ENCODE results near the gene HAAO. TPM values are rescaled to one million over a fixed set of nuclear protein-coding genes. Genes with fewer than 3 reads are reported as not detected.

Gene HAAO
- total and polyA plus RNA-seq, 4 experiments from 2014 or later: 0.21 to 0.44 TPM; not detected in 2

DNA sequence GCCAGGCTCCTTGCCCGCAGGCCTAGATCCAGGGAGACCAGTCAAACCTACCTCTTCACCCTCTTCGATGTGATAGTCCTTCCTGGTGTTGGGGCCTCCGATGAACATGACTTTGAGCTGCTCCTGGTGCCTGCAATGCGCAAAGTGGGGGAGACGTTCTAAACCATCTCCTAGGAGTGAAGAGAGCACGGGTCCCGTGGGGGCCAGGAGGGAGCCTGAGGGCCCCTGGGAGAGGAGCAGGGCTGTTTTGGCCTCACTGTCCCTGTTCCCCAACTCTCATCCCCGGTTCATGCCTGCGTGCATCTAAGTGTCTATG is 3.9 kb downstream of the HAAO start:
- no peak for DNase-seq
- peaks cover 0 to 3% (median 0%) of the 10 kb centered on the region in 8 donors for H3K9me3 Mint-ChIP-seq
- Histone ChIP-seq H3K9me3 (ENCODE audit: control insufficient read depth in 1 of 2, low read length in 2 of 2) (no peaks in the 10 kb centered on the region), H3K4me1 (ENCODE audit: insufficient read depth, low read length) (peaks cover 8% of the 10 kb centered on the region), H3K4me3 (ENCODE audit: low read length in 2 of 2) (no peak overlapping the region), H3K27me3 (ENCODE audit: insufficient read depth, low read length) (peaks cover 22% of the 10 kb centered on the region), H3K36me3 (ENCODE audit: insufficient read depth, low read length) (no peaks in the 10 kb centered on the region), H3K27ac (ENCODE audit: low read depth, low read length) (no peak overlapping the region)
- no peak overlapping the region for H3K4me3 Mint-ChIP-seq
- intact Hi-C loops (cut with micrococcal nuclease): no loop called here
- H3K27me3 Mint-ChIP-seq: peaks cover 33 to 40% of the 10 kb centered on the region in 2 donors
- H3K27ac Mint-ChIP-seq: no peak overlapping the region
- H3K36me3 Mint-ChIP-seq: peaks cover 0 to 5% of the 10 kb centered on the region in 2 donors
- POLR2A ChIA-PET (ENCODE audit: partially characterized antibody): no interaction called here
- CTCF ChIA-PET (ENCODE audit: partially characterized antibody): no interaction called here
- H3K4me1 Mint-ChIP-seq: peaks cover 7 to 18% (median 14%) of the 10 kb centered on the region in 4 donors

DNA sequence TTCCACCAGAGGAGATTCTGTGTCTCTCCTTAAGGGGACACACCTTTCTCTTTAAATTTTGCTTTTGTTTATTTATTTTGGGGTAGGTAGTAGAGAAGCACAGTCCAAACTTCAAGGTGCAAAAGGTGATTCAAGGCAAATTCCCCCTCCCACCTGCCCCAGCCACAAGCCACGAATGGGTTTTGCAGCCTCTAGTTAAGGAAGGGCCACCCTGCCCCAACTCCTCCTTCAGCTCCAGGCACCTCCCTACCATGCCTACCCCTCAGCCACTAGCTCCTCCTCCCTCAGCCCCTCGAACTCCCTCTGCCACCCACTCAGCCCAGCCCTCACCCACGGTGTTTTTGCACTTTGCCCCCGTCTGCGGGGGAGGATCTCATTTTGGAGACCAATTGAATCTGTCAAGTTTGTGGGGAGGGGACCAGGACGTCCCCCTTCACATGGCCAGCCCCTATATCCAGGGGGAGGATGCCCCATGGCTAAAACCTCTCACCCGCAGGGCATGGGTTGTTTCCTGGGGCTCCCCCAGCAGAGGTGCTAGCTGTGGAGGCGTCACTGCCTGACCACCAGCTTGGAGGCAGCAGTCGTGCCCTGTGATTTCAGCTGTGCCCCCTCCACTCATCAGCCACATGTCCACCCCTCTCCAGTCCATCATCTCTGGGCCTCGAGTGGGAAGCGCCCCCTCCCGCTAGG is 4.5 kb downstream of the HAAO start:
- Histone ChIP-seq H3K27ac (ENCODE audit: low read depth, low read length) (no peak overlapping the region), H3K36me3 (ENCODE audit: insufficient read depth, low read length) (no peaks in the 10 kb centered on the region), H3K4me1 (ENCODE audit: insufficient read depth, low read length) (peaks cover 3% of the 10 kb centered on the region), H3K27me3 (ENCODE audit: insufficient read depth, low read length) (peaks cover 21% of the 10 kb centered on the region), H3K9me3 (ENCODE audit: control insufficient read depth in 1 of 2, low read length in 2 of 2) (no peaks in the 10 kb centered on the region), H3K4me3 (ENCODE audit: low read length in 2 of 2) (no peak overlapping the region)
- Mint-ChIP-seq H3K4me1 (peaks cover 5 to 15% (median 11%) of the 10 kb centered on the region in 4 donors), H3K27me3 (peaks cover 32 to 37% of the 10 kb centered on the region in 2 donors), H3K4me3 (no peak overlapping the region), H3K9me3 (peaks cover 0 to 3% (median 0%) of the 10 kb centered on the region in 8 donors), H3K27ac (no peak overlapping the region), H3K36me3 (peaks cover 0 to 5% of the 10 kb centered on the region in 2 donors)
- ChIA-PET CTCF (ENCODE audit: partially characterized antibody) (no interaction called here), POLR2A (ENCODE audit: partially characterized antibody) (no interaction called here)
- intact Hi-C loops (cut with micrococcal nuclease): no loop called here
- DNase-seq: no peak

DNA sequence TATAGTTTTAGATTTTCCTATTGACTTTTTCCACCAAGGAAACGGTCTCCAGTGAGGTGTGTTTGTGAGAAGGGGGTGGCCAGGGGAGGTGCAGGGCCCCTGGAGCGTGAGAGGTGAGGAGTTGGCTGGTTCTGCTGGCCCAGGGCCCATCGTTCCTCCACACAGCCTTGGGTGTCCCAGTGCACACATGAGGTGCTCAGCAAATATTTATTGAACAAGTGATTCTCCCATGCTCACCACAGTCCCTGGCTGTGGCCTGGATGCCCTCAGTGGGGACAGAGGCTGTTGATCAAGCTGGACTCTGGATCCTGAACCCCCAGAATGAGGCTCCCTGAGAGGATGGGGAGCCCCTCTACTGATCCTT is 5.0 kb downstream of the HAAO start:
- ChIA-PET POLR2A (ENCODE audit: partially characterized antibody) (no interaction called here), CTCF (ENCODE audit: partially characterized antibody) (no interaction called here)
- H3K4me3 ChIP-seq (ENCODE audit: low read length in 2 of 2): no peak overlapping the region
- no peaks in the 10 kb centered on the region for H3K4me1 ChIP-seq (ENCODE audit: insufficient read depth, low read length)
- Mint-ChIP-seq H3K27me3 (peaks cover 32 to 37% of the 10 kb centered on the region in 2 donors), H3K27ac (no peak overlapping the region), H3K4me1 (peaks cover 5 to 15% (median 11%) of the 10 kb centered on the region in 4 donors), H3K9me3 (peaks cover 0 to 3% (median 0%) of the 10 kb centered on the region in 8 donors), H3K36me3 (peaks cover 0 to 5% of the 10 kb centered on the region in 2 donors), H3K4me3 (no peak overlapping the region)
- H3K27ac ChIP-seq (ENCODE audit: low read depth, low read length): no peak overlapping the region
- no peak for DNase-seq
- H3K9me3 ChIP-seq (ENCODE audit: control insufficient read depth in 1 of 2, low read length in 2 of 2): no peaks in the 10 kb centered on the region
- H3K27me3 ChIP-seq (ENCODE audit: insufficient read depth, low read length): peaks cover 18% of the 10 kb centered on the region
- H3K36me3 ChIP-seq (ENCODE audit: insufficient read depth, low read length): no peaks in the 10 kb centered on the region
- intact Hi-C loops (cut with micrococcal nuclease): no loop called here

DNA sequence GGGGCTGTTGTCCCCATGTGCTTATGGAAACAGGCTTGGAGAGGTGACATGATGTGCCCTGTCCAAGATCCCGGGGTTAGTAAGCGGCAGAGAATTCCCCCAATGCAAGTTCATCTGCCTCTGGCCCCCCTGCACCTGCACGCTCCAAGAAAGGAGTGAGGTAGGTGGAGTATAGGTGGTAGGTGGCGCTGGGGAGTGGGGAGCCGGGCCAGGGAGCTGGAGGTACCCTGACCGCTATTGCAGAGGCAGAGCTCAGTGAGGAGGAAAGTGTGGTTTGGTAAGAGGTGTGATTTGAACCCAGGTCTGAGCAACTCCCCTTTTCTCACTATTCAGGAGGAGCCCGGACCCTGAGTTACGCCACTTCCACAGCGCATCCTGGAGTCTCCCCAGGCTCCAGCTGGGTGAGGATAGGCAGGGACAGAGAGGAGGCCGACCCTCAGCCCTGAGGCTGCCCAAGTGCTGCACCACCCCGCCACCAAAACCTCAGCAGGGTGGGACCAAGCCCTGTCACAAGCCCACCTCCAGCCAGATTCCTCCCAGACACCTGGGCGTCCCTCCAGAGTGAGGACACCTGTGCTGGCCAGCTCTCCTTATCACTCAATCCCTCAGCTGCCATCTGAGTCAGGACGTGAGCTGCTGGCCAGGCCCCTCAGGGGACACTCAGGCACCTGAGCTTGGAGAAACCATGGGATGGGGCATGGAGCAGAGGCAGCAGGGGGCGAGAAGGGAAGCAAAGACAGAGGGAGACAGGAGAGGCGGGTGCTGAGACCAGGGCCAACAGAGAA is 5.6 kb downstream of the HAAO start:
- Mint-ChIP-seq H3K9me3 (peaks cover 0 to 3% (median 0%) of the 10 kb centered on the region in 8 donors), H3K27me3 (peaks cover 28 to 33% of the 10 kb centered on the region in 2 donors), H3K4me3 (no peak overlapping the region), H3K4me1 (peaks cover 2 to 10% (median 7%) of the 10 kb centered on the region in 4 donors), H3K27ac (no peak overlapping the region), H3K36me3 (peaks cover 0 to 9% of the 10 kb centered on the region in 2 donors)
- ChIA-PET CTCF (ENCODE audit: partially characterized antibody) (no interaction called here), POLR2A (ENCODE audit: partially characterized antibody) (no interaction called here)
- Histone ChIP-seq H3K27me3 (ENCODE audit: insufficient read depth, low read length) (peaks cover 13% of the 10 kb centered on the region), H3K4me1 (ENCODE audit: insufficient read depth, low read length) (no peaks in the 10 kb centered on the region), H3K27ac (ENCODE audit: low read depth, low read length) (no peak overlapping the region), H3K4me3 (ENCODE audit: low read length in 2 of 2) (no peak overlapping the region), H3K9me3 (ENCODE audit: control insufficient read depth in 1 of 2, low read length in 2 of 2) (no peaks in the 10 kb centered on the region), H3K36me3 (ENCODE audit: insufficient read depth, low read length) (no peaks in the 10 kb centered on the region)
- DNase-seq: no peak
- intact Hi-C loops (cut with micrococcal nuclease): no loop called here

DNA sequence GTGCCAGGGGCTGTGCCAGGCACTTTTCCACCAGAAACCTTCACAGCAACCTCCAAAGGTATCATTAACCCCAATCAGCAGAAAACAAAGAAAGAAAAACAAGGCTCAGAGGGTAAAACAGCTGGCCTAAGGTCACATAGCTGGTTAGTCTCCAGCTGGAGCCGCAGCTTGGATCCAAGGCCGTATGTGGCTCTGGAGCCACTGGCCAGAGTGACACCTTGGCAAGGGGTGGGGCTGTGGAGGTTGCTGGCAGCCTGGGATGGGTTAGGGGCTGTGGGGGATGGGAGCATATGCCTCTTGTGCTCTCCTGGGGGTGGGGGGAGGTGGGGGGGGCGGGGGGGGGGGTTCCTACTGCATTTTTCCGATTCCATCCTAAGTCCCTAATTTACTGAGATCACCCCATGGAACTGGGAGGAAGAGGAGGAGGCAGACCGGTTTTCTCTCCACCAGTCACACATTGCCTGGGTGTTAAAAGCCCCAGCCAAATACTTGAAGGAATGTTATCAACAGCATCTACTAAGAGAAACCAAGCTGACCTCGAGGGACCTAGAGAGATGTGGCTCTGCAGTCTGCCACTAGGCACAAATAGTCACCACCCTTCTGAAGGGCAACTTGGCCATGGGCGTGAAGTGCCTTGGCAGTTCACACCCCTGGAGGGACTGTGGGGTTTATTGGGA is 8.0 kb downstream of the HAAO start:
- H3K27me3 ChIP-seq (ENCODE audit: insufficient read depth, low read length): peaks cover 6% of the 10 kb centered on the region
- H3K4me1 ChIP-seq (ENCODE audit: insufficient read depth, low read length): no peaks in the 10 kb centered on the region
- no peaks in the 10 kb centered on the region for H3K4me1 Mint-ChIP-seq
- peaks cover 9 to 13% of the 10 kb centered on the region in 2 donors for H3K27me3 Mint-ChIP-seq
- DNase-seq: no peak
- H3K36me3 ChIP-seq (ENCODE audit: insufficient read depth, low read length): no peaks in the 10 kb centered on the region
- H3K4me3 Mint-ChIP-seq: no peak overlapping the region
- intact Hi-C loops (cut with micrococcal nuclease): no loop called here
- H3K9me3 Mint-ChIP-seq: peaks cover 0 to 5% (median 2%) of the 10 kb centered on the region in 8 donors
- H3K9me3 ChIP-seq (ENCODE audit: control insufficient read depth in 1 of 2, low read length in 2 of 2): no peaks in the 10 kb centered on the region
- H3K4me3 ChIP-seq (ENCODE audit: low read length in 2 of 2): no peak overlapping the region
- H3K36me3 Mint-ChIP-seq: peaks cover 1 to 4% of the 10 kb centered on the region in 2 donors
- H3K27ac ChIP-seq (ENCODE audit: low read depth, low read length): no peak overlapping the region
- no peak overlapping the region for H3K27ac Mint-ChIP-seq
- CTCF ChIA-PET (ENCODE audit: partially characterized antibody): no interaction called here
- POLR2A ChIA-PET (ENCODE audit: partially characterized antibody): no interaction called here

DNA sequence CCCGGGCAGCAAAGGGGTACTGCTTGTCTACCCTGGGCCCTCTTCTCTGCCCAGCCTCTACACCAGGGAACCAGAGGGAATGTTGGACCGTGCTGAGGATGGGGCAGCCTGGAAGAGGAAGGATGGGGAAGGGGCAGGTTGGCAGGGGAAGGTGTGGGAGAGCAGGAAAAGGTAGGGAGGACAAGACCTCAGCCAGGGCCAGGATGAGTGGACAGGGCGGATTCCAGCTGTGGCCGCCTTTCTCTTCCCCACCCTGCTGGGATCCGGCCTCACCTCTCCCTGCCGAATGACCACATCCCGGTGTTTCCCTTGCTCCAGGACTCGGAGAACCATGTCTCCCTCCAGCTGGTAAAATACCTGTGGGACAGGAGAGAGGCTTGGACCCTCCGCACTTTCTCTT is 8.9 kb downstream of the HAAO start:
- Histone ChIP-seq H3K36me3 (ENCODE audit: insufficient read depth, low read length) (no peaks in the 10 kb centered on the region), H3K27me3 (ENCODE audit: insufficient read depth, low read length) (peaks cover under 1% of the 10 kb centered on the region), H3K27ac (ENCODE audit: low read depth, low read length) (no peak overlapping the region), H3K4me3 (ENCODE audit: low read length in 2 of 2) (no peak overlapping the region), H3K4me1 (ENCODE audit: insufficient read depth, low read length) (no peaks in the 10 kb centered on the region), H3K9me3 (ENCODE audit: control insufficient read depth in 1 of 2, low read length in 2 of 2) (no peaks in the 10 kb centered on the region)
- H3K9me3 Mint-ChIP-seq: peaks cover 0 to 5% (median 2%) of the 10 kb centered on the region in 8 donors
- no peaks in the 10 kb centered on the region for H3K4me1 Mint-ChIP-seq
- no peak overlapping the region for H3K27ac Mint-ChIP-seq
- H3K36me3 Mint-ChIP-seq: peaks cover 1 to 4% of the 10 kb centered on the region in 2 donors
- ChIA-PET POLR2A (ENCODE audit: partially characterized antibody) (no interaction called here), CTCF (ENCODE audit: partially characterized antibody) (no interaction called here)
- H3K27me3 Mint-ChIP-seq: peaks cover 6 to 8% of the 10 kb centered on the region in 2 donors
- no peak overlapping the region for H3K4me3 Mint-ChIP-seq
- DNase-seq: no peak
- intact Hi-C loops (cut with micrococcal nuclease): no loop called here

DNA sequence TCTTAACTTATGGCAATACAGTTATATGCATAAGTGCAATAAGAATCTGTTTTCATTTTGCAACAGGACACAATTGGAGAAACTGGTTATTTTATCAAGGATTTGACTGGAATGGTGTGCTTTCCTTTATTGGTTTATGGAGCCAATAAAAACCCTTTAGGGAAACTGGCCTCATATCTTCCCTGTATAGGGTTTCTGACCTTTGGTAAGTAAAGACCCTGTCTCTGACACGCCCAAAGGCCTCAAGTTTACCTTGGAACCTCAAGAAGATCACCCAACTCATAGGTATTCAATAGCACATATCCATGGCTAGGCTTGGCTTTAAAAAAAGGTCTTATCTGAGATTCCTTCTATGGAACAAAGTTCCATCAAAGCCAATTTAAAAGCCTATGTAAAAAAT is 11.2 kb downstream of the HAAO start:
- H3K4me1 ChIP-seq (ENCODE audit: insufficient read depth, low read length): no peaks in the 10 kb centered on the region
- H3K27ac Mint-ChIP-seq: no peak overlapping the region
- ChIA-PET CTCF (ENCODE audit: partially characterized antibody) (no interaction called here), POLR2A (ENCODE audit: partially characterized antibody) (no interaction called here)
- DNase-seq: no peak
- no peaks in the 10 kb centered on the region for H3K27me3 ChIP-seq (ENCODE audit: insufficient read depth, low read length)
- intact Hi-C loops (cut with micrococcal nuclease): no loop called here
- H3K4me3 ChIP-seq (ENCODE audit: low read length in 2 of 2): no peak overlapping the region
- H3K4me3 Mint-ChIP-seq: no peak overlapping the region
- H3K9me3 Mint-ChIP-seq: peaks cover 0 to 9% (median 3%) of the 10 kb centered on the region in 8 donors
- no peaks in the 10 kb centered on the region for H3K36me3 ChIP-seq (ENCODE audit: insufficient read depth, low read length)
- H3K4me1 Mint-ChIP-seq: no peaks in the 10 kb centered on the region
- H3K27ac ChIP-seq (ENCODE audit: low read depth, low read length): no peak overlapping the region
- no peaks in the 10 kb centered on the region for H3K9me3 ChIP-seq (ENCODE audit: control insufficient read depth in 1 of 2, low read length in 2 of 2)
- H3K36me3 Mint-ChIP-seq: peaks cover 1 to 8% of the 10 kb centered on the region in 2 donors
- peaks cover under 1 to 2% of the 10 kb centered on the region in 2 donors for H3K27me3 Mint-ChIP-seq

All from CD4-positive, alpha-beta memory T cell (primary cell).